Caco-2 (cell line): Measurements from ENCODE around the gene CD63. TPM values are rescaled to one million over a fixed set of nuclear protein-coding genes. Genes with fewer than 3 reads are reported as not detected.

ENCODE experiments used
- BruUV-seq: library from RNA; stranded (reverse); fragments of 400-500 nt; replicated peaks from 2 replicates; lab custom pipeline; 2021; lab: Mats Ljungman, UMichigan
- CTCF ChIA-PET: fragments of 300-600 bp; sonication (Branson Sonifier 250); formaldehyde crosslinking; loops from one replicate; lab custom pipeline; 2022; ENCODE audit warnings: antibody characterized with exemption; lab: Charles Lee
- POLR2A ChIA-PET: fragments of 300-600 bp; sonication (Branson Sonifier 250); formaldehyde crosslinking; loops from one replicate; lab custom pipeline; 2022; ENCODE audit warnings: antibody characterized with exemption; lab: Charles Lee
- DNase-seq, 2 experiments: peaks; one replicate each; pipeline versions ENCODE4 v3.0.0 to v3.0.0-alpha.2; 2020 to 2022
- H3K27me3 ChIP-seq: replicated peaks from 2 replicates; pipeline ENCODE4 v1.6.0; 2011; ENCODE audit warnings: low read length; ENCODE audit not compliant: control insufficient read depth, insufficient read depth
- H3K36me3 ChIP-seq: 2 replicates; pipeline ENCODE4 v1.5.1; 2011; ENCODE audit warnings: low read length; ENCODE audit not compliant: control insufficient read depth, insufficient read depth
- H3K4me1 ChIP-seq: fragments of 250-450 bp; sonication (Bioruptor Pico); 2 replicates; pipeline ENCODE4 v1.5.1; 2020; ENCODE audit warnings: mild to moderate bottlenecking
- H3K4me3 ChIP-seq: 2 replicates; pipeline ENCODE4 v1.5.1; 2011; ENCODE audit warnings: low read depth, mild to moderate bottlenecking, control low read depth, low read length
- H3K9me3 ChIP-seq: fragments of 250-450 bp; sonication (Bioruptor Pico); 2 replicates; pipeline ENCODE4 v1.5.1; 2020; ENCODE audit warnings: mild to moderate bottlenecking, moderate library complexity
- H3K27ac Mint-ChIP-seq: one replicate; pipeline ENCODE4 v1.8.0; 2022; ENCODE audit warnings: mixed read lengths; ENCODE audit not compliant: unreplicated experiment
- H3K27me3 Mint-ChIP-seq: one replicate; pipeline ENCODE4 v1.8.0; 2022; ENCODE audit warnings: mixed read lengths; ENCODE audit not compliant: insufficient read depth, unreplicated experiment
- H3K36me3 Mint-ChIP-seq: one replicate; pipeline ENCODE4 v1.8.0; 2022; ENCODE audit warnings: mild to moderate bottlenecking, mixed read lengths; ENCODE audit not compliant: insufficient read depth, unreplicated experiment
- H3K4me1 Mint-ChIP-seq: one replicate; pipeline ENCODE4 v1.8.0; 2022; ENCODE audit warnings: low read depth, mixed read lengths; ENCODE audit not compliant: unreplicated experiment
- H3K4me3 Mint-ChIP-seq: one replicate; pipeline ENCODE4 v1.8.0; 2022; ENCODE audit warnings: mild to moderate bottlenecking, moderate library complexity, mixed read lengths; ENCODE audit not compliant: unreplicated experiment
- H3K9me3 Mint-ChIP-seq: one replicate; pipeline ENCODE4 v1.8.0; 2022; ENCODE audit warnings: mixed read lengths; ENCODE audit not compliant: unreplicated experiment
- intact Hi-C: fragments of 100-400 bp; cut with micrococcal nuclease; formaldehyde crosslinking; loops from one replicate; pipeline ENCODE4 v1.10.0; 2022; ENCODE audit not compliant: unreplicated experiment
- total RNA-seq: library from RNA; stranded (reverse); gene quantifications from 2 replicates; pipeline ENCODE4 v1.2.3, GENCODE V29; 2022
- TF ChIP-seq, protein P1 (sequence below), 2 experiments: fragments of 200-600 bp in 1 of 2; IDR thresholded peaks; 1 replicate in 1 of 2; 2 replicates in 1 of 2; pipeline versions ENCODE4 v1.5.1 to v1.8.0; 2011 to 2022; ENCODE audit warnings: antibody characterized with exemption in 1 of 2, control low read depth in 1 of 2, inconsistent platforms in 1 of 2, low read depth in 1 of 2, low read length in 1 of 2, mild to moderate bottlenecking in 1 of 2, moderate library complexity in 1 of 2; ENCODE audit not compliant: insufficient read depth in 1 of 2, severe bottlenecking in 1 of 2, unreplicated experiment in 1 of 2

CD63 gene
- total RNA-seq, 1 experiment from 2014 or later, result 947 TPM

DNA sequence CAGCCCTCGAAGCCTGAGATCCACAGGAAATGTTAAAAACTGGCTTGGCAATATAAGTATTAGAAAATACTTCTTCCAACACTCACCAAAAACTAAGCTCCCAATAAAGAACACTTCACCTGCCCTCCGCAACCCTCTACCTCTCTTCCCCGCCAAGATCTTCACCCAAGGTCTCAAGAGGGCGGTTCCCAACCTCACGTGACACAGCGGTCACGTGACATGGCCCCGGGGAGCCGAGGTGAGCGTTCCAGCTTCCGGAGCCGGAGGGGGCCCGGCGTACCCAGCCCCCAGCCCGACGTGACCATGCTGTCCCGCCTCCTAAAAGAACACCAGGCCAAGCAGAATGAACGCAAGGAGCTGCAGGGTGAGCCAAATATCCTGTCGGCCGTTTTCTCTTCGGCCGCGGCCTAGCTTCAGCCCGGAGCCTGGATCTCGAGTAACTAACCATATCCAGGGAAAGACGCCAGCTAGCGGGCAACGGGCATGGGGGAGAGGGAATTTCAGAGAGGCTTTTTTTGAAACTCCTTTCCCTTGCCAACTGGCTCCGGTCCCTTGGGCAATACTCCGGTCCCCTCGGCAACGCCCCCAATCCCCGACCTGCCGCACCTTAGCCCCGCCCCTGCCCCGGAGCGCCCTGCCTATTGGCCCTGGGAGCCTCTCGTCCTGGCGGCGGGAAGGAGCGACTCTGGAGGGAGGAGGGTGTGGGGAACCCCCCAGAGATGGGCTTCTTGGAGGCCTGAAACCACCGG lies 12.8 kb downstream of the CD63 start, which contains the start of gene BLOC1S1:
TSS of gene BLOC1S1 (plus strand) at position 214 of the 749 bp plus-strand sequence. CDS start at position 220, 6 bp downstream.
- POLR2A ChIA-PET, result interaction anchor here (1.0 to 1.3 kb wide), 2 partner anchors 11 to 34 kb away, joined by 3 to 7 read pairs; a partner anchor contains a TSS
- Histone ChIP-seq H3K36me3 (no peaks in the 10 kb centered on the region), H3K4me3 (peak within 1 kb of the TSS; percentile 55), H3K4me1 (peaks cover 36% of the 10 kb centered on the region), H3K27me3 (no peaks in the 10 kb centered on the region), H3K9me3 (no peaks in the 10 kb centered on the region)
- Mint-ChIP-seq H3K4me1 (no peaks in the 10 kb centered on the region), H3K9me3 (no peaks in the 10 kb centered on the region), H3K36me3 (peaks cover 17% of the 10 kb centered on the region), H3K27ac (peak within 1 kb of the TSS; percentile 80), H3K4me3 (peak within 1 kb of the TSS; percentile 69), H3K27me3 (peaks cover 7% of the 10 kb centered on the region)
- intact Hi-C loops, result loop anchor here (1.0 kb wide), 1 partner anchor 8 kb away; no protein-coding TSS in a partner anchor
- CTCF ChIA-PET, result interaction anchor here (0.6 to 1.7 kb wide), 5 partner anchors 9 to 365 kb away, joined by 3 to 5 read pairs (median 3); no protein-coding TSS in a partner anchor
- DNase-seq, result peak; percentile 93 to 95
- TF ChIP-seq, protein P1, sequence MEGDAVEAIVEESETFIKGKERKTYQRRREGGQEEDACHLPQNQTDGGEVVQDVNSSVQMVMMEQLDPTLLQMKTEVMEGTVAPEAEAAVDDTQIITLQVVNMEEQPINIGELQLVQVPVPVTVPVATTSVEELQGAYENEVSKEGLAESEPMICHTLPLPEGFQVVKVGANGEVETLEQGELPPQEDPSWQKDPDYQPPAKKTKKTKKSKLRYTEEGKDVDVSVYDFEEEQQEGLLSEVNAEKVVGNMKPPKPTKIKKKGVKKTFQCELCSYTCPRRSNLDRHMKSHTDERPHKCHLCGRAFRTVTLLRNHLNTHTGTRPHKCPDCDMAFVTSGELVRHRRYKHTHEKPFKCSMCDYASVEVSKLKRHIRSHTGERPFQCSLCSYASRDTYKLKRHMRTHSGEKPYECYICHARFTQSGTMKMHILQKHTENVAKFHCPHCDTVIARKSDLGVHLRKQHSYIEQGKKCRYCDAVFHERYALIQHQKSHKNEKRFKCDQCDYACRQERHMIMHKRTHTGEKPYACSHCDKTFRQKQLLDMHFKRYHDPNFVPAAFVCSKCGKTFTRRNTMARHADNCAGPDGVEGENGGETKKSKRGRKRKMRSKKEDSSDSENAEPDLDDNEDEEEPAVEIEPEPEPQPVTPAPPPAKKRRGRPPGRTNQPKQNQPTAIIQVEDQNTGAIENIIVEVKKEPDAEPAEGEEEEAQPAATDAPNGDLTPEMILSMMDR (IDR thresholded peaks at IDR 0.05; ENCODE audit: insufficient read depth in 1 of 2, low read depth in 1 of 2, low read length in 1 of 2, severe bottlenecking in 1 of 2, unreplicated experiment in 1 of 2), result no peak
- no TSS peak for BruUV-seq

DNA sequence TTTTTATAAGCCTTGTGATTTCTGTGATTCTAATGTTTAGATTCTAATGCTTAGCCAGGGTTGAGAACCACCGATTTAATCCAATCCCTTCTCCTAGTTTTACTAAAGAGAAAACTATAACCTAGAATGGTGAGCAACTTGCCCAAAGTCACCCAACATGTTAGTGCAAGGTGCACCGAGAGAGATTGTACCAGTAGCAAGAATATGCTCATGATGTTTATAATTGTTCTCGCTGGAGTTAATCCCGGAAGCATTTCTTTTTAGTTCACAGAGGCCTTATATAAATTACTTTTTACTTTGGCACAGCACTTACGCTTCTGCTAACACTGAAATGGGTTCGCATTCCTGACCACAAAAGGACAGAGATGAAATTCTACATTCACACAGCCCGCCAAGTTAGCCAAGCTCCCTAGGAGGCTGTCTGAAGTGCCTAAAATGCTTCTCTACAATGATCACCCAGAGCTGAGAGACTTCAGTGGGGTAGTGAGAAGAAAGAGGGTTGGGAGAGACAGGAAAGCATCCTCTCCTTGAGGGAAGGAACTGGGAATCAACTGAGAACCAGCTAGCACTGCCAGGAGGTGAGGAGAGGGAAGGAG lies 13.5 kb downstream of the CD63 start:
- Mint-ChIP-seq H3K4me1 (no peaks in the 10 kb centered on the region), H3K9me3 (no peaks in the 10 kb centered on the region), H3K27me3 (peaks cover 7% of the 10 kb centered on the region), H3K27ac (peak overlapping the region; percentile 80), H3K4me3 (peak overlapping the region; percentile 69), H3K36me3 (peaks cover 17% of the 10 kb centered on the region)
- Histone ChIP-seq H3K9me3 (no peaks in the 10 kb centered on the region), H3K4me3 (peak overlapping the region; percentile 55), H3K4me1 (peaks cover 29% of the 10 kb centered on the region), H3K27me3 (no peaks in the 10 kb centered on the region), H3K36me3 (no peaks in the 10 kb centered on the region)
- no peak for DNase-seq
- no TSS peak for BruUV-seq
- CTCF ChIA-PET, result interaction anchor here (0.6 to 1.7 kb wide), 6 partner anchors 9 to 366 kb away, joined by 3 to 5 read pairs (median 3); no protein-coding TSS in a partner anchor
- TF ChIP-seq, protein P1 (IDR thresholded peaks at IDR 0.05; ENCODE audit: insufficient read depth in 1 of 2, low read depth in 1 of 2, low read length in 1 of 2, severe bottlenecking in 1 of 2, unreplicated experiment in 1 of 2), result no peak
- intact Hi-C loops, result no loop called here
- POLR2A ChIA-PET, result interaction anchor here (1.0 to 1.3 kb wide), 2 partner anchors 10 to 34 kb away, joined by 3 to 7 read pairs; a partner anchor contains a TSS

DNA sequence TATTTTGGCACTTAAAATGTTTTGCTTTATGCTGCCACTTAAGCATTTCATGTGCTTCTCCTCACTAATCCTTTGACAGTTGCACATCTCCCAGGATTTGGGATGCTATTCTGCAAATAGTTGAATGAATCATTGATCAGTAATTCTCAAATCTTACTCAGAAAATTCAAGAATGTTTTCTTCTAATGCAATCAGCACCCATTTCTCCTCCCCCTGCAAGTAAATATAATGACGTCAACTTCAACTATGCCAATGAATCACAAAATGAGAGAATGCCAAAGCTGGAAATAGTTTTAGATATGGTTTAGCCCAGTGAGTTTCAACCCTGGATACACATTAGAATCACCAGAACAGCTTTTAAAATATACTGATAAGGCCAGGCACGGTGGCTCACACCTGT lies 15.1 kb downstream of the CD63 start:
- DNase-seq, result no peak
- CTCF ChIA-PET, result no interaction called here
- Histone ChIP-seq H3K4me1 (peaks cover 15% of the 10 kb centered on the region), H3K27me3 (no peaks in the 10 kb centered on the region), H3K9me3 (no peaks in the 10 kb centered on the region), H3K4me3 (no peak overlapping the region), H3K36me3 (no peaks in the 10 kb centered on the region)
- intact Hi-C loops, result no loop called here
- peaks cover 17% of the 10 kb centered on the region for H3K36me3 Mint-ChIP-seq
- BruUV-seq, result no TSS peak
- TF ChIP-seq, protein P1 (IDR thresholded peaks at IDR 0.05; ENCODE audit: insufficient read depth in 1 of 2, low read depth in 1 of 2, low read length in 1 of 2, severe bottlenecking in 1 of 2, unreplicated experiment in 1 of 2), result no peak
- peaks cover 3% of the 10 kb centered on the region for H3K4me1 Mint-ChIP-seq
- H3K27ac Mint-ChIP-seq, result no peak overlapping the region
- POLR2A ChIA-PET, result no interaction called here
- no peak overlapping the region for H3K4me3 Mint-ChIP-seq
- peaks cover 12% of the 10 kb centered on the region for H3K27me3 Mint-ChIP-seq
- H3K9me3 Mint-ChIP-seq, result no peaks in the 10 kb centered on the region
